Hematopoietic multipotent progenitor cell treated with erythropoietin and hydrocortisone succinate and interleukin-3 and kit ligand, for 15 days (in vitro differentiated cells): ENCODE data around the gene CD180.
"Not testable (repeated sequence)": the region's sequence is repeated elsewhere in the genome, so short reads cannot be mapped to it uniquely, and the experiment has no call there.

Experiments used
- DNase-seq: peaks from one replicate; pipeline ENCODE4 v3.0.0-alpha.2; 2015; ENCODE audit warnings: low spot score

The CD180 gene

DNA sequence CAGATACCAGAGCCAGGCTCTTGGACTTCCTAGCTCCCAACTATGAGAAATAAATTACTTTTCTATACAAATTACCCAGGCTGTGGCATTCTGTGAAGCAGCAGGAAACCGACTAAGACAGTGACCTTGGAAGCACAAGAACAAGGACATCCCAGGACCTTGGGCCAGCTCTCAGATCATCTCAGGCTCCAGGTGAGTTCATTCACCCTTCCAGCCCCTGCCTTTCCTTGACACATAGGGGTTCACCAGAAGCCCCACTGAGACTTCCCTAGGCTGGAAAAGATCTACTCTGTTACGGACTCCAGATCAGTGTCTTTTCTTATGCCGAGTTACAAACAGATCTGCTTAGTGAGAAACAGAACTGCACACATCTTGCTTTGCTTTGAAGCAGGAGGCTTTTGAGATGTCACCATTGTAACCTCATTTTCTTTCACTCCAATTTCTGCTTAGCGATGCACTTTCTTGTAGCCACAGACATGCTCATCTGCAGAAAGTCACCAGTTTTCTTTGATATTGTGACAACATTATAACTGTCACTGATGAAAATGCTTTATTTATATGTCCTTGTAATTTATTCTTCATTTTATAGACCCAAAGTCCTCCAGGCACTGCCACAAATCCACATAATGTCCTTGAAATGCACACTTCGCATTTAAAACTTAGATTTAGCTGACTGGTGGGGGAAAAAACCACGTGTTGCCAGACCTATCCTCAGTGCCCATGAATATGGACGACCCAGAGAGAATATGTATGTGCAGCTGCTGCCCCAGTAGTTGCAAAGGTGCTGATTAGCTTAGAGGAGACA, 8.1 kb downstream of the CD180 start:
- DNase-seq, result no peak

DNA sequence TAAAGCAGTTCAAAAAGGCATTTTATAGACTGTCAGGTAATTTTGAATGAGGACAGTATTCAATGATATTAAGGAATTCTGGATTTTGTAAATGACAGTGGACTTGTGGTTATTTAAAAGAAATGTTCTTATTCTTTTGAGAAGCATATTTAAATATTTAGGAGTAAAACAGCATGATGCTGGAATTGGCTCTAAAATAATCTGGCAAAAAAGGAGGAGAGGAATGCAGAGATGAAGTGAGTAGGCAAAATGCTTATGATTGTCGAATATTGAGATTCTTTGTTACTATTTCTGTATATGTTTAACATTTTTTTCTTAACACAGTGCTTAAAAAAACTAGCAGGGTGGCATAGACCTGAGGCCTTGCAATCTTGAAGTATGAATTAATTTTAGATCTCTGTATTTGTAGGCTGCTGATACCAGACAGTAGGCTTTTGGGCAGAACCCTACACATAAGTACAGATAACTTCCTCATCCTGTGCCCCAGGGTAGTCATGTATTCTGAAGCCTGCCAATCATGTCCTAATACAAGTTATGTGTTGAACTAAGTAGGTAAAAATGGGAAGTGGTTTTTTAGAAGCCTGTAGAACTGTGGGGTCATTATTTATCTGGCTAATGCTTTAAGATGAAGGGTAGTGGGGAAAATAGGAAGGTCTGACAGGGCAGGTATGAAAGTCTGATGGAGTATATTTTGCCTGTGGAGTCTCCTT, 9.4 kb downstream of the CD180 start:
- no peak for DNase-seq

DNA sequence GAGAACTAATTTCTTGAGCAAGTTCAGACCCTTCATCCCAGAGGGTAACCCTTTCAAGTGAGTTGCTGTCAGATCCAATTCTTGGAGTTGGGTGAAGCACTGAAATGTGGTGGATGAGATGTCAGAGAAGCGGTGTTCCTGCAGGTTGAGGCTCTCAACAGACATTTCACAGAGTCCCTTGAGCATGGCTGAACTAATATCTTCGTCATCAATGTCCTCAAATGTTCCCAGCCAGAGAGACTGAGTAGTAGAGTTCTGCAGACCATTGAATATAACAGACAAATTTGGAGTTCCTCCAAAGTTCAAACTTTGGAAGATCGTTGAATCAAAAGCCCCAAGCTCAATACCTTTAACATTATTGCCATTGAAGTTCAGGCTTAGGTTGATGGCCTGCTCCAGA, 12.7 kb downstream of the CD180 start:
- DNase-seq, result no peak

DNA sequence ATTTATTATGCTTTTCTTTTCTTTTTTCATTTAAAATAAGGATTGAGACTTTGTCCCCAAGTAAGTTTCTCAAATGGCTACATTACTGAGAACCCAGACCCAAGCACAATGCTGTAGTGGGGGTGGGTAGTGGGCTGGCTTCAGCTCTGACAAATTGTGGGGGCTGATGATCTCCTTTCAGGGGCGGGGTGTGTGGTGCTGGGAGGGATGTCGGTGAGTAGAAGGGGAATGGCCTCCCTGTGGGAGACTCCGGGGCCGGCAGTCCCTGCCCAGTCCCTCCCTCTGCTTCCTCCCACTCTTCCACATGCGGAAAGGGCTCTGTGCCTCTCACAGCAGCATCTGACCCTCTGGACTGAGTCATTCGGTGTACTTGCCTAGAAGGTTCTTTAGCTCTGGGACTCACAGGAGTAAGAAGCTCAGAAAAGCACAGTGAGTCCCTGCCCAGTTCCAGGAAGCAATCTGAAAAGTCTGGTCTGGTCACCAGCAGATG, 14.3 kb downstream of the CD180 start:
- DNase-seq, result no peak

DNA sequence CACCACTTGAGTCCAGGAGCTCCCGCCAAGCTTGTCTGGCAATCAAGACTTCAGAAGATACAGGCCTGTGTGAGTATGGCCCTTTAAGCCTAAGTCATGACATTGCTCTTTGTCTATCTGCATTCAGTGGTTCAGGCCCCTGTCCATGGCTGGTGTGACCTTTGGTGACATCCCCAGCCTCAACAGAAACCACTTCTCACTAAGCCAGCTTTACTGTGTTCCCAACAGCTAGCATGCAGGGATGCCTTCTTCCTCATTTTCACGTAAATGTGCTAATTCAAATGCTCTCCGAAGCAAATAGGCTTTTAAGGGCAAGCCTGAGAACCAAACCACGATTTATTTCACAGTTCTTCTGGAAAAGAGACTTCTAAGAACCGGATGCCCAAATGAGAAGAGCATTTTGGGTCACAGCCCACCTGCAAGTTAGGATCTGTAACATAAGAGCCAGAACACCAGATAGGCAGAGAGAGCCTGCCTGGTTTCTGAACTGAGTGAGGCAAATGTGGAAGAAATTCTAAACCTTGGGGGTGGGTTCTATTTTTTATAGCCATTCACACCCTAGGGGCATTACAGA, 14.9 kb downstream of the CD180 start:
- DNase-seq, result no peak

DNA sequence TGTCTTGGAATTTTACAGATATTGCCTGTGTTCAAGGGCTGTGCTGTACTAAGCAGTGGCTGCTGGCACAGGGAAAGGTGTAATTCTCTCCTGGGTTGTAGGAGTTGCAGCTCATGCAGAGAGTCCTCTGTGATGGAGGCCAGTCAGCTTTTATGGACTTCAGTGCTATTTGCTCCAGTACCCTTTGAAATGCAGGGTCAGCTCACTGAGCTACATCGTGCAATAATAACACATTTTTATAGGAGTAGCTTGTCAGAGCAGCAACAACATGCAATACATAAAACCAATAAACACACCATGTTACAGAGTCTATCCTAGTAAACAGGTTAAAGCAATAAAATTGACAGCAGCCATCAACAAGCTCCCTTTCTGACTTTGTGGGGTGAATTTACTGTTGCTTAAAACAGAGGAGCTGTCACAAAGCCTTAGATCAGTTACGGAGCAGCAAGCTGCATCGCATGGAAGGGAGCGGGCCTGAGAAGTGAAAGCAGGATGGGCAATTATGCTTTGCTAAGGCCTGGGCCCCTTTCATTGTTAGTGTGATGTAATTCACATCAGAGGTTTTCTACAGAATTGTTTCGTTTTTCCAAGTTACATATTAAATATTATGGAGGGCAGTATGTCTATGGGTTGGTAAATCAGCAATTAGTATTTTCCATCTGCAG, 16.8 kb downstream of the CD180 start:
- no peak for DNase-seq

DNA sequence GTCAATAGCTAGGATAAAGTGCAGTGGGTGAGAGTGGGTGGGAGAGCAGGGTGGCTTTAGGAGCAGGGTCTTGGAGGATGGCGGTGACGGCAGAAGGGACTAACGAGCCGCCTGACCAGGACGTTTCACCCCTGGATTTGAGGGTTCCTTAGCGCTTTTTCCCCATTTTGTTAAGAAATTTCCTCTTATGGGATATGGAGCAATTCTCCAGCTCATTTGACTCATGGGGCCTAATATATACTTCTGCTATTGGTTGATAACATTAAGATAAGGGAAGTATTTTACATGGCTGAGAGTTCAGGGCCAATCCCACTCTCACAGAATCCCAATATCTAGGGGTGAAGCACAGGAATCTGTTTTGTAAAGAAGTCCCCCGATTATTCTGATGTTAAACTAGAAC, 17.6 kb downstream of the CD180 start:
- no peak for DNase-seq

DNA sequence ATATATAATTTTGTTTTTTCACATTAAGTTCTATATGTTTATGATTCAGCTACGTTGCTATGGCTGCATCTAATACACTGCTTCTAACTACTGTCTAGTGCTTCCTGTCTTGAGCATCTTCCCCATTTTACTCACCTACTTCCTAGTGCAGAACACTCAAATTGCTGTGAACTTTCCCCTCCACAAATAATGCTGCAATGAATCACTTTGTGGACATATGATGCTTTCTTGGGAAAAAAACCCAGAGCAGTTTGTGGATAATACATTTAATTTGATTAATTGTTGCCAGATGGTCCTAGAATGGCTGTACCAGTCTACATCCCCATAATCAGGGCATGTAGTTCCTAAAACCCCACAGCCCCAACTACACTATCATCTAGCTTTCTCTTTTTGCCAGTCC, 18.5 kb downstream of the CD180 start:
- DNase-seq, result no peak

DNA sequence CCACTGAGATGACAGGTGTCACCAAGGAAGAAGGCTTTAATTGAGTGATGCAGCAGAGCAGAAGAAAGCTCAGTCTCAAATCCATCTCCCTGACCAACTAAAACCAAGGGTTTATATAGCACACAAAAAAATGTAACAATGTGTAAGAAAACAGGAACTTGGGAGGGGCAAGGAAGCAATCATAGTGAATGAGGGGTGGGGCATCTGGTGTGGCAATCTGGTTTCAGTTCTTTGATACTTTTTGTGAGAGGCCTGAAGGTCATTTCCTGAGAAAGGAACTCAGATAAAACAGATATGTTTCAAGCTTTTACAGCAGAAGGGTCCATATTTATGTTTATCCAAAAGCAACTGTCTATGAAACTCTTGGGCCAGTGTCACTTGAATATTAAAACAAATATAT, 19.7 kb downstream of the CD180 start:
- DNase-seq, result no peak

DNA sequence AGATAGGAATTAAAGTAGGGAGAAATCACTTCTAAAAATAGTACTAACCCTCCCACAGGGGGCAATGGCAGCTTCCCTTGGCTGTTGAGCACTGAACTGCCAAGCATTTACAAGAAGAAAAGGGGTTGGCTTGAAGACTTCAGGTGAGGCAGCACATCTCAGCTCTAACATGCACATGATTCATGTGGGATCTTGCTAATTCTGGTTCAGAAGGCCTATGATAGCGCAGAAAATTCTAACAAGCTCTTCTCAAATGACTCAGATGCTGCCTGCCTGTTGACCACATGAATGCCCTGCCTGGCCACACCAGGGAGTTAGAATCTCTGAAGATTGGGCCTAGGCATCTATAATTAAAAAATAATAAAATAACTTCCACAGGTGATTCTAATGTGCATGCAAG, 22.6 kb downstream of the CD180 start:
- no peak for DNase-seq

DNA sequence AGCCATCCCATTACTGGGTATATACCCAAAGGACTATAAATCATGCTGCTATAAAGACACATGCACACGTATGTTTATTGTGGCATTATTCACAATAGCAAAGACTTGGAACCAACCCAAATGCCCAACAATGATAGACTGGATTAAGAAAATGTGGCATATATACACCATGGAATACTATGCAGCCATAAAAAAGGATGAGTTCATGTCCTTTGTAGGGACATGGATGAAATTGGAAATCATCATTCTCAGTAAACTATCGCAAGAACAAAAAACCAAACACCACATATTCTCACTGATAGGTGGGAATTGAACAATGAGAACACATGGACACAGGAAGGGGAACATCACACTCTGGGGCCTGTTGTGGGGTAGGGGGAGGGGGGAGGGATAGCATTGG, 23.2 kb downstream of the CD180 start:
- not testable (repeated sequence) for DNase-seq

DNA sequence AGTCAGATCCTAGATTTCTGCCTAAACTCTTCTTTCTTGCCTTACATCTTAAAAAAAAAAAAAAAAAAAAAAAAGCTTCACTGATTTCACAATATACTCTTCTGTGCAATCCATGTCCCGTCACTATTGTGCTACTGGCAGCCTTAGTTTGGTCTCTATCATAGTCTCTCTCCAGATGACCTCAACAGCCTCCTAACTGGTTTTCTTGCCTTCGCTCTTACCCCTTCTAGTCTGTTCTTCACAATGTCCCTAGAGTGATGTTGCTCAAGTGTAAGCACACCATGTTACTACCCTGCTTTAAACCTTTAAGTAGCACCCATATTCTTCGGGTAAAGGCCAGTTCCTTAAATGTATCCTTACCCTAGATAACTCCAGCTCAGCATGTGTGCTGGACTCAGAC, 25.8 kb downstream of the CD180 start:
- no peak for DNase-seq

DNA sequence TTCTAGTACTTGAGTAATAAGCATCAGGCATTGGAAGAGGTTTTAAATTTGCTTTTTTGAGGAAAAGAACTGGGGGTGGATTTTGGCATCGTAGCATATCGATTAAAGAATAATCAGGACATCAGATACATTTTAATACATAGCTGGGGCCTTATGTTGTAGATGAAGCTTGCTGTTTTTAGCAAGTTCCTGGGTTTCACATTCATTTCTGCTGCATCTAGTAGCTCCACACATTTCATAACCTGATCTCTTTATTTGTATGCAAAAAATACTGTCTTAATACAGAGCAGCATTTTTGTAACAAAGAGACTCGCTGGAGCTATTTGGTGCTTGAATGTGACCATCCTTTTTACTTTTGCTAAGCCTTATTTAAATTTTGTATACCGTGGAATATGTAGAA, 28.5 kb downstream of the CD180 start:
- no peak for DNase-seq

DNA sequence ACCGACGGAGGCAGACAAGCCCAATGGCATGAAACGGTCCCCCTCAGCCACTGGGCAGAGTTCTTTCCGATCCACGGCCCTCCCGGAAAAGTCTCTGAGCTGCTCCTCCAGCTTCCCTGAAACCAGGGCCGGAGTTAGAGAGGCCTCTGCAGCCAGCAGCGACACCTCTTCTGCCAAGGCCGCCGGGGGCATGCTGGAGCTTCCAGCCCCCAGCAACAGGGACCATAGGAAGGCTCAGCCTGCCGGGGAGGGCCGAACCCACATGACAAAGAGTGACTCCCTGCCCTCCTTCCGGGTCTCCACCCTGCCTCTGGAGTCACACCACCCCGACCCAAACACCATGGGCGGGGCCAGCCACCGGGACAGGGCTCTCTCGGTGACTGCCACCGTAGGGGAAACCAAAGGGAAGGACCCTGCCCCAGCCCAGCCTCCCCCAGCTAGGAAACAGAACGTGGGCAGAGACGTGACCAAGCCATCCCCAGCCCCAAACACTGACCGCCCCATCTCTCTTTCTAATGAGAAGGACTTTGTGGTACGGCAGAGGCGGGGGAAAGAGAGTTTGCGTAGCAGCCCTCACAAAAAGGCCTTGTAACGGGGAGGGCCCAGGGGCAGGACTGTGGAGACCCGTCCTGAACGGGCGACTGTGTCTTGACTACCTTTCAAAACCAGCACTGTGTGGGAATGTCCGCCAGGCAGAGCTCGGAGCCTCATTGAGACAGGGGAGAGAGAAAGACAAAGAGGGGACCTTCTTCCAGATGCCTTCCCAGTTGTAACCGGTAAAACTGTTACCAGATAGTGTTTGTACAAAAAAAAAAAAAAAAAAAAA, 29.9 kb downstream of the CD180 start:
- peak; percentile 41 for DNase-seq

DNA sequence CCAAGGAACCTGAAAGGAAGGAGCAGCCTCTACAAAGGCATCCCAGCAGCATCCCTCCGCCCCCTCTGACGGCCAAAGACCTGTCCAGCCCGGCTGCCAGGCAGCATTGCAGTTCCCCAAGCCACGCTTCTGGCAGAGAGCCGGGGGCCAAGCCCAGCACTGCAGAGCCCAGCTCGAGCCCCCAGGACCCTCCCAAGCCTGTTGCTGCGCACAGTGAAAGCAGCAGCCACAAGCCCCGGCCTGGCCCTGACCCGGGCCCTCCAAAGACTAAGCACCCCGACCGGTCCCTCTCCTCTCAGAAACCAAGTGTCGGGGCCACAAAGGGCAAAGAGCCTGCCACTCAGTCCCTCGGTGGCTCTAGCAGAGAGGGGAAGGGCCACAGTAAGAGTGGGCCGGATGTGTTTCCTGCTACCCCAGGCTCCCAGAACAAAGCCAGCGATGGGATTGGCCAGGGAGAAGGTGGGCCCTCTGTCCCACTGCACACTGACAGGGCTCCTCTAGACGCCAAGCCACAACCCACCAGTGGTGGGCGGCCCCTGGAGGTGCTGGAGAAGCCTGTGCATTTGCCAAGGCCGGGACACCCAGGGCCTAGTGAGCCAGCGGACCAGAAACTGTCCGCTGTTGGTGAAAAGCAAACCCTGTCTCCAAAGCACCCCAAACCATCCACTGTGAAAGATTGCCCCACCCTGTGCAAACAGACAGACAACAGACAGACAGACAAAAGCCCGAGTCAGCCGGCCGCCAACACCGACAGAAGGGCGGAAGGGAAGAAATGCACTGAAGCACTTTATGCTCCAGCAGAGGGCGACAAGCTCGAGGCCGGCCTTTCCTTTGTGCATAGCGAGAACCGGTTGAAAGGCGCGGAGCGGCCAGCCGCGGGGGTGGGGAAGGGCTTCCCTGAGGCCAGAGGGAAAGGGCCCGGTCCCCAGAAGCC, 30.8 kb downstream of the CD180 start:
- peak; percentile 73 for DNase-seq

DNA sequence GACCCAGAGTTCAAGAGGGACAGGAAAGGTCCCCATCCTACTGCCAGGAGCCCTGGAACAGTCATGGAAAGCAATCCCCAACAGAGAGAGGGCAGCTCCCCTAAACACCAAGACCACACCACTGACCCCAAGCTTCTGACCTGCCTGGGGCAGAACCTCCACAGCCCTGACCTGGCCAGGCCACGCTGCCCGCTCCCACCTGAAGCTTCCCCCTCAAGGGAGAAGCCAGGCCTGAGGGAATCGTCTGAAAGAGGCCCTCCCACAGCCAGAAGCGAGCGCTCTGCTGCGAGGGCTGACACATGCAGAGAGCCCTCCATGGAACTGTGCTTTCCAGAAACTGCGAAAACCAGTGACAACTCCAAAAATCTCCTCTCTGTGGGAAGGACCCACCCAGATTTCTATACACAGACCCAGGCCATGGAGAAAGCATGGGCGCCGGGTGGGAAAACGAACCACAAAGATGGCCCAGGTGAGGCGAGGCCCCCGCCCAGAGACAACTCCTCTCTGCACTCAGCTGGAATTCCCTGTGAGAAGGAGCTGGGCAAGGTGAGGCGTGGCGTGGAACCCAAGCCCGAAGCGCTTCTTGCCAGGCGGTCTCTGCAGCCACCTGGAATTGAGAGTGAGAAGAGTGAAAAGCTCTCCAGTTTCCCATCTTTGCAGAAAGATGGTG, 31.6 kb downstream of the CD180 start:
- no peak for DNase-seq

DNA sequence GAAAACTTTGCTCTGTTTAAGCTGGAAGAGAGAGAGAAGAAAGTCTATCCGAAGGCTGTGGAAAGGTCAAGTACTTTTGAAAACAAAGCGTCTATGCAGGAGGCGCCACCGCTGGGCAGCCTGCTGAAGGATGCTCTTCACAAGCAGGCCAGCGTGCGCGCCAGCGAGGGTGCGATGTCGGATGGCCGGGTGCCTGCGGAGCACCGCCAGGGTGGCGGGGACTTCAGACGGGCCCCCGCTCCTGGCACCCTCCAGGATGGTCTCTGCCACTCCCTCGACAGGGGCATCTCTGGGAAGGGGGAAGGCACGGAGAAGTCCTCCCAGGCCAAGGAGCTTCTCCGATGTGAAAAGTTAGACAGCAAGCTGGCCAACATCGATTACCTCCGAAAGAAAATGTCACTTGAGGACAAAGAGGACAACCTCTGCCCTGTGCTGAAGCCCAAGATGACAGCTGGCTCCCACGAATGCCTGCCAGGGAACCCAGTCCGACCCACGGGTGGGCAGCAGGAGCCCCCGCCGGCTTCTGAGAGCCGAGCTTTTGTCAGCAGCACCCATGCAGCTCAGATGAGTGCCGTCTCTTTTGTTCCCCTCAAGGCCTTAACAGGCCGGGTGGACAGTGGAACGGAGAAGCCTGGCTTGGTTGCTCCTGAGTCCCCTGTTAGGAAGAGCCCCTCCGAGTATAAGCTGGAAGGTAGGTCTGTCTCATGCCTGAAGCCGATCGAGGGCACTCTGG, 32.6 kb downstream of the CD180 start:
- DNase-seq, result no peak

DNA sequence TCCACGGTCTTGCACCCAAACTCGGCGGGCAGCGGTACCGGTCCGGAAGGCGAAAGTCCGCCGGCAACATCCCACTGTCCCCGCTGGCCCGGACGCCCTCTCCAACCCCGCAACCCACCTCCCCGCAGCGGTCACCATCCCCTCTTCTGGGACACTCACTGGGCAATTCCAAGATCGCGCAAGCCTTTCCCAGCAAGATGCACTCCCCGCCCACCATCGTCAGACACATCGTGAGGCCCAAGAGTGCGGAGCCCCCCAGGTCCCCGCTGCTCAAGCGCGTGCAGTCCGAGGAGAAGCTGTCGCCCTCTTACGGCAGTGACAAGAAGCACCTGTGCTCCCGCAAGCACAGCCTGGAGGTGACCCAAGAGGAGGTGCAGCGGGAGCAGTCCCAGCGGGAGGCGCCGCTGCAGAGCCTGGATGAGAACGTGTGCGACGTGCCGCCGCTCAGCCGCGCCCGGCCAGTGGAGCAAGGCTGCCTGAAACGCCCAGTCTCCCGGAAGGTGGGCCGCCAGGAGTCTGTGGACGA, 33.3 kb downstream of the CD180 start:
- no peak for DNase-seq

DNA sequence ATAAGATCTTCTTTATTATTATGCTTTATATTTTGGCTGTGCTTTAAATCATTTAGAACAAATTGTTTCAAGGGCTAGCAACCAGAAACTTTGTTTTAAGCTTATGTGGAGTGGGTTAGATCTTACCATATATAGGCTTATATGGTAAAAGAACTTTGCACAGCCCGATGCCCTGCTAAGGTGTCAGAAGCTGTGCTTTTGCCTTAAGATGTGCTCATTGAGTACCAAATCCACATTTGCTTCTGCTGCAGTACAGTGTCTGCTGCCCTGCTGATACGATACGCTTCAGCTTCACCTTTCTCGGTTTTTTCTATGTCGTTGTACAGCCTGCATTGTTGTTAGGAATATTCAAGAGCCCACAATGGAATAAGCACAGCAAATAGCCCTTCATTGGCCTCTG, 34.8 kb downstream of the CD180 start:
- no peak for DNase-seq
